Stimulated activated CD4-positive, alpha-beta T cell treated with anti-CD3 and anti-CD28 coated beads, Interleukin-15, amount 100 ng/mL, for 48 hours (primary cell): Measurements from ENCODE around the gene CCBE1.
A peak's percentile ranks its signal among the peaks of the same experiment; 100 is the strongest.
"Not testable (repeated sequence)": the region's sequence is repeated elsewhere in the genome, so short reads cannot be mapped to it uniquely, and the experiment has no call there.

ENCODE experiments used
- DNase-seq, 2 donors: peaks; one replicate each; pipeline ENCODE4 v3.0.0-alpha.2; 2020; ENCODE audit warnings: low read depth in 2 of 2

CCBE1 gene

GRCh38 chr18:59697236-59697932 lies at the start of gene CCBE1:
Gene CCBE1, minus strand, starts transcription at chr18:59697423.
- DNase-seq, result peak; percentile 11 to 31

- no peak for DNase-seq
Measured at GRCh38 chr18:59744271-59744721, 47.1 kb upstream of the CCBE1 start.

- DNase-seq, result no peak
Measured at GRCh38 chr18:59743566-59743965, 46.3 kb upstream of the CCBE1 start.

- DNase-seq, result no peak
Measured at GRCh38 chr18:59742325-59743111, 45.3 kb upstream of the CCBE1 start.

- DNase-seq, result no peak
Measured at GRCh38 chr18:59740141-59740540, 42.9 kb upstream of the CCBE1 start.

GRCh38 chr18:59737776-59738300 lies 40.6 kb upstream of the CCBE1 start:
- no peak for DNase-seq

GRCh38 chr18:59737335-59737734 lies 40.1 kb upstream of the CCBE1 start:
- DNase-seq, result not testable (repeated sequence)

- no peak for DNase-seq
Measured at GRCh38 chr18:59736061-59736460, 38.8 kb upstream of the CCBE1 start.

- DNase-seq, result no peak
Measured at GRCh38 chr18:59735269-59735860, 38.1 kb upstream of the CCBE1 start.

- no peak for DNase-seq
Measured at GRCh38 chr18:59733421-59733820, 36.2 kb upstream of the CCBE1 start.

GRCh38 chr18:59730896-59731295 lies 33.7 kb upstream of the CCBE1 start:
- DNase-seq, result no peak

- no peak for DNase-seq
Measured at GRCh38 chr18:59729781-59730180, 32.6 kb upstream of the CCBE1 start.

GRCh38 chr18:59728816-59729215 lies 31.6 kb upstream of the CCBE1 start:
- DNase-seq, result no peak

- DNase-seq, result no peak
Measured at GRCh38 chr18:59725142-59725541, 27.9 kb upstream of the CCBE1 start.

- DNase-seq, result no peak
Measured at GRCh38 chr18:59724103-59724502, 26.9 kb upstream of the CCBE1 start.

- no peak for DNase-seq
Measured at GRCh38 chr18:59721931-59722330, 24.7 kb upstream of the CCBE1 start.

- DNase-seq, result no peak
Measured at GRCh38 chr18:59721211-59721610, 24.0 kb upstream of the CCBE1 start.

- DNase-seq, result no peak
Measured at GRCh38 chr18:59719544-59720181, 22.4 kb upstream of the CCBE1 start.

- no peak for DNase-seq
Measured at GRCh38 chr18:59718464-59719157, 21.4 kb upstream of the CCBE1 start.

GRCh38 chr18:59718108-59718463 lies 20.9 kb upstream of the CCBE1 start:
- DNase-seq, result no peak

GRCh38 chr18:59717291-59717690 lies 20.1 kb upstream of the CCBE1 start:
- DNase-seq, result no peak

- no peak for DNase-seq
Measured at GRCh38 chr18:59715966-59716369, 18.7 kb upstream of the CCBE1 start.
